HG03354 (cell line): ENCODE measurements around the gene YPEL2.
"Not testable (repeated sequence)": the region's sequence is repeated elsewhere in the genome, so short reads cannot be mapped to it uniquely, and the experiment has no call there.

Experiments
- ATAC-seq: cut with Tn5 transposase; IDR thresholded peaks from one replicate; pipeline ENCODE4 v1.9.1; 2021; ENCODE audit warnings: mild to moderate bottlenecking; ENCODE audit not compliant: unreplicated experiment, poor library complexity, severe bottlenecking

YPEL2 gene

GRCh38 chr17:59397316-59398073 lies 66.0 kb downstream of the YPEL2 start:
- no peak for ATAC-seq

- ATAC-seq, result no peak
These were observed 68.5 kb downstream of the YPEL2 start for GRCh38 chr17:59399914-59400313.

GRCh38 chr17:59400858-59401257 lies 69.4 kb downstream of the YPEL2 start:
- ATAC-seq, result no peak

- ATAC-seq, result no peak
These were observed 69.8 kb downstream of the YPEL2 start for GRCh38 chr17:59401274-59401673.

GRCh38 chr17:59401725-59402124 lies 70.3 kb downstream of the YPEL2 start:
- ATAC-seq, result no peak

GRCh38 chr17:59402760-59403159 lies 71.3 kb downstream of the YPEL2 start:
- no peak for ATAC-seq

GRCh38 chr17:59404471-59404870 lies 73.0 kb downstream of the YPEL2 start:
- no peak for ATAC-seq

GRCh38 chr17:59405944-59406705 lies 74.7 kb downstream of the YPEL2 start:
- no peak for ATAC-seq

- ATAC-seq, result no peak
These were observed 75.4 kb downstream of the YPEL2 start for GRCh38 chr17:59406808-59407381.

- no peak for ATAC-seq
These were observed 78.0 kb downstream of the YPEL2 start for GRCh38 chr17:59409336-59410048.

- no peak for ATAC-seq
These were observed 78.6 kb downstream of the YPEL2 start for GRCh38 chr17:59410049-59410437.

- not testable (repeated sequence) for ATAC-seq
These were observed 81.0 kb downstream of the YPEL2 start for GRCh38 chr17:59412431-59412830.

- no peak for ATAC-seq
These were observed 81.7 kb downstream of the YPEL2 start for GRCh38 chr17:59413014-59413766.

GRCh38 chr17:59415397-59415796 lies 83.9 kb downstream of the YPEL2 start:
- no peak for ATAC-seq

- ATAC-seq, result no peak
These were observed 84.7 kb downstream of the YPEL2 start for GRCh38 chr17:59416184-59416583.

- no peak for ATAC-seq
These were observed 86.0 kb downstream of the YPEL2 start for GRCh38 chr17:59417452-59417851.

- ATAC-seq, result no peak
These were observed 87.3 kb downstream of the YPEL2 start for GRCh38 chr17:59418732-59419166.

GRCh38 chr17:59420901-59421300 lies 89.4 kb downstream of the YPEL2 start:
- ATAC-seq, result no peak

GRCh38 chr17:59421722-59422121 lies 90.3 kb downstream of the YPEL2 start:
- ATAC-seq, result no peak
